Heart left ventricle (tissue), 16 donors: ENCODE results near the gene KIF4A. TPM values are rescaled to one million over a fixed set of nuclear protein-coding genes. Genes with fewer than 3 reads are reported as not detected.

ENCODE experiments used
- ATAC-seq, 4 donors: fragments of 200-7000 bp; cut with Tn5 transposase; one replicate each; pipeline ENCODE4 v1.9.1; 2020 to 2022; ENCODE audit warnings: moderate library complexity in 4 of 4, mild to moderate bottlenecking in 3 of 4, moderate number of reproducible peaks in 1 of 4
- DNase-seq, 5 donors: peaks; one replicate each; pipeline ENCODE4 v3.0.0-alpha.2; 2020
- H3K27ac ChIP-seq, 12 donors: fragments of 200-600 bp; sonication (generic) in 4 of 12; one replicate each; pipeline versions ENCODE4 v1.5.0 to v1.8.0; 2016 to 2022; ENCODE audit warnings: mild to moderate bottlenecking in 2 of 12
- H3K27me3 ChIP-seq, 9 donors: fragments of 200-600 bp; sonication (generic) in 2 of 9; one replicate each; pipeline versions ENCODE4 v1.5.1 to v1.8.0; 2016 to 2022; ENCODE audit warnings: mild to moderate bottlenecking in 3 of 9
- H3K36me3 ChIP-seq, 9 donors: fragments of 200-600 bp; sonication (generic) in 2 of 9; one replicate each; pipeline versions ENCODE4 v1.5.0 to v1.8.0; 2018 to 2022; ENCODE audit warnings: mild to moderate bottlenecking in 2 of 9
- H3K4me1 ChIP-seq, 12 donors: fragments of 200-600 bp; sonication (generic) in 4 of 12; one replicate each; pipeline versions ENCODE4 v1.5.0 to v1.8.0; 2016 to 2022; ENCODE audit warnings: mild to moderate bottlenecking in 3 of 12
- H3K4me3 ChIP-seq, 12 donors: fragments of 200-600 bp; sonication (generic) in 4 of 12; one replicate each; pipeline versions ENCODE4 v1.5.0 to v1.8.0; 2017 to 2022; ENCODE audit warnings: mild to moderate bottlenecking in 9 of 12, moderate library complexity in 4 of 12
- H3K9me3 ChIP-seq, 12 donors: fragments of 200-600 bp; sonication (generic) in 4 of 12; one replicate each; pipeline versions ENCODE4 v1.5.0 to v1.8.0; 2016 to 2022; ENCODE audit warnings: mild to moderate bottlenecking in 1 of 12
- CTCF ChIP-seq, 12 donors: fragments of 200-600 bp; sonication (generic) in 4 of 12; IDR thresholded peaks; one replicate each; pipeline versions ENCODE4 v1.5.0 to v1.8.0; 2018 to 2022; ENCODE audit warnings: antibody characterized with exemption in 12 of 12, mild to moderate bottlenecking in 5 of 12
- POLR2A ChIP-seq, 2 donors: fragments of 450-650 bp; IDR thresholded peaks; one replicate each; pipeline ENCODE4 v1.6.1; 2017; ENCODE audit warnings: antibody characterized with exemption in 2 of 2, mild to moderate bottlenecking in 2 of 2, moderate library complexity in 2 of 2
- WGBS, 4 donors: extraction: QIAGEN DNeasy Blood & Tissue Kit in 2 of 4; methylation state at CpG; one replicate each; pipeline versions ENCODE4 v1.1.5 to v1.1.7; 2013 to 2018; 5-methylcytosine and 5-hydroxymethylcytosine counted together
- intact Hi-C, 10 donors: fragments of 100-400 bp; cut with DNase I; formaldehyde crosslinking; loops; one replicate each; pipeline versions ENCODE4 v1.11.1 to v1.14.2; 2022
- polyA plus RNA-seq, 2 donors: library from polyadenylated mRNA; stranded (reverse); fragments of 200-250 nt; gene quantifications; one replicate each; pipeline ENCODE4 v1.2.3, GENCODE V29; 2013
- total RNA-seq, 9 donors: library from RNA; depleted of rRNA in 2 of 9; stranded (reverse); fragments of >200 nt in 2 of 9; fragmentation: NEBNext Ultra II Directional in 3 of 9; extraction: Animal tissue kit (Norgen Biotek cat#: 25700) in 3 of 9; gene quantifications; one replicate each; pipeline versions ENCODE4 v1.1.0 to v1.2.4, GENCODE V29; 2016 to 2023
- donor health status: ischemic (EF 13 %, LVEDD 7.1; RV severe dilation, severe dysfunction).
- donor health status: healthy with polysubstance abuse.
- donor health status: DM: no; HTN: yes; CAD: no.
- donor health status: DM: no; HTN: no; CAD: no.
- donor health status: ischemic (EF 25% LVEDD 6.9; RV normal size, moderate dysfunction).
- donor health status: ischemic (EF 25% LVEDD 5.7; RV mildly dilated, moderate dysfunction).
- donor health status: healthy.
- donor health status: DM: yes; HTN: yes; CAD: no.
- donor health status: ischemic (EF 35%, LVEDD 5.7; RV mildly dilated, moderate dysfunction).
- donor health status: nonischemic (EF 11% LVEDD 7.7; RV severe dilation, severe dysfunction).
- donor health status: DM: yes; HTN: yes; CAD: no.
- donor health status: PGD.
- donor health status: ischemic (EF 29% LVEDD 5.4; RV normal size, mild dysfunction).
- donor health status: nonischemic (EF 23%, LVEDD 6.1; RV moderate dilation, normal function).

The KIF4A gene
- total and polyA plus RNA-seq, 11 donors = 0.04 to 4.1 (median 0.18) TPM; not detected in 2

- H3K4me1 ChIP-seq = no peaks in the 10 kb centered on the region
- intact Hi-C loops = loop anchor here in 1 of 10 donors (10.0 kb wide), 1 partner anchor 142 kb away; the partner anchor contains the start of genes PDZD11 and RAB41
- H3K4me3 ChIP-seq = no peak overlapping the region
- DNase-seq (no peak), ATAC-seq (no peak)
- no peak overlapping the region for H3K27ac ChIP-seq
- TF ChIP-seq CTCF (IDR thresholded peaks at IDR 0.05) (no peak), POLR2A (IDR thresholded peaks at IDR 0.05) (no peak)
- H3K36me3 ChIP-seq = no peaks in the 10 kb centered on the region
- no peaks in the 10 kb centered on the region for H3K9me3 ChIP-seq
- peaks cover 0 to 18% (median 0%) of the 10 kb centered on the region in 9 donors for H3K27me3 ChIP-seq
- 70 to 91% (median 85%) methylated on average over 11 to 15 of the region's 15 CpGs for WGBS, 4 donors
These were observed 136.7 kb downstream of the KIF4A start for GRCh38 chrX:70426286-70427278.

- Histone ChIP-seq H3K4me3 (no peak overlapping the region), H3K27me3 (peaks cover 0 to 18% (median 0%) of the 10 kb centered on the region in 9 donors), H3K36me3 (no peaks in the 10 kb centered on the region), H3K9me3 (no peaks in the 10 kb centered on the region), H3K4me1 (no peaks in the 10 kb centered on the region), H3K27ac (no peak overlapping the region)
- no peak for TF ChIP-seq CTCF (IDR thresholded peaks at IDR 0.05)
- no peak for TF ChIP-seq POLR2A (IDR thresholded peaks at IDR 0.05)
- ATAC-seq = no peak
- DNase-seq = no peak
- intact Hi-C loops = loop anchor here in 1 of 10 donors (10.0 kb wide), 1 partner anchor 143 kb away; the partner anchor contains the start of genes PDZD11 and RAB41
- WGBS, 4 donors = 51 to 78% (median 72%) methylated on average over 2 of the region's 2 CpGs
These were observed 137.5 kb downstream of the KIF4A start for GRCh38 chrX:70427365-70427764.

- no peak overlapping the region for H3K4me3 ChIP-seq
- 81 to 91% (median 87%) methylated on average over 6 of the region's 6 CpGs for WGBS, 4 donors
- TF ChIP-seq CTCF (IDR thresholded peaks at IDR 0.05) (no peak), POLR2A (IDR thresholded peaks at IDR 0.05) (no peak)
- no peak for DNase-seq
- H3K36me3 ChIP-seq = no peaks in the 10 kb centered on the region
- intact Hi-C loops = loop anchor here in 6 of 10 donors (5.0 to 10.0 kb wide), 5 partner anchors 135 to 235 kb away; partner anchors contain the start of genes PDZD11 (in 3 of the 6), RAB41 (in 2 of the 6) and KIF4A (in 1 of the 6)
- H3K27ac ChIP-seq = no peak overlapping the region
- H3K4me1 ChIP-seq = peaks cover 0 to 7% (median under 1%) of the 10 kb centered on the region in 12 donors
- no peaks in the 10 kb centered on the region for H3K9me3 ChIP-seq
- ATAC-seq = no peak
- peaks cover 0 to 10% (median 0%) of the 10 kb centered on the region in 9 donors for H3K27me3 ChIP-seq
These were observed 139.9 kb downstream of the KIF4A start for GRCh38 chrX:70429759-70430158.
